NCI-H345 (cell line): ENCODE measurements around the gene SHANK3.
"Not testable (repeated sequence)": the region's sequence is repeated elsewhere in the genome, so short reads cannot be mapped to it uniquely, and the experiment has no call there.

Experiments
- DNase-seq: peaks from one replicate; lab custom pipeline; 2025; lab: John Stamatoyannopoulos, UW

The SHANK3 gene

GRCh38 chr22:50653256-50653655 is 19.4 kb upstream of the SHANK3 start:
- no peak for DNase-seq

- DNase-seq: not testable (repeated sequence)
Measured at GRCh38 chr22:50654664-50655063, 18.0 kb upstream of the SHANK3 start.

DNA sequence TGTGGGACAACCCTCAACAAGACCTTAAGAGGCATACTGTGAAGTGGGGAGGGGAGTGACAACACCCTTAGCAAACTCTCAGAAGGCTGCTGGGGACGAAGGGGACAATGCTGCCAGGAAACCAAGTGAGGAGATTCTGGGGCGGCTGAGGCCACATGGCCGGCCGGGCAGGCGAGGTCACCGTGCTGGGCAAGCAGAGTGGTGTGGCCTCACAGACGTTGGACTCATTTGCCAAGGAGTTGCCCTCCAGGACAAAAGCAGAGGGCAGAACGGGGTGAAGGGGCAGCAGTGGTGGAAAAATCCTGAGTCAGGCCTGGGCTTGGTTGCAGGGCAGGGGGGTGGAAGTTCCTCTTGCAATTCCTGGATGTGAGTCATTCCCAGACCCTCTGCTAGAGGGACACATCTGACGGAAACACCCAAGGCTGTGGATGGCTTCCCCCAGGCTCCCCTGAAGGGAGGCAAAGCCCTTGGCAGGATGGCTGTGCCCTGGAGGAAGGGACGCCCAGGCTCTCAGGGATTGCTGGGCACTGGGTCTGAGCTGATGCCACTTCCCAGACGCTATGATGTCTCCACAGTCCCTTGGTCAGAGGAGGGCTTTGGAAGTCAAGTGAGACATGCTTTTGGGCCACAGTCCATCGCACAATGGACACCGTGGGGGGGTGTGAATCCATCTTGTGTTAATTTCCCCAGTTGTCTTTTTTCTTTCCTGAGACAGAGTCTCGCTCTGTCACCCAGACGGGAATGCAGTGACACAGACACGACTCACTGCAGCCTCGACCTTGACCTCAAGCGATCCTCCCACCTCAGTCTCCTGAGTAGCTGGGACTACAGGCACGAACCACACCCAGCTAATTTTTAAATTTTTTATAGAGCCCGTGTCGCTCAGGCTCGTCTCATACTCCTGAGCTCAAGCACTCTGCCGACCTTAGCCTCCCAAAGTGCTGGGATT is 16.2 kb upstream of the SHANK3 start:
- DNase-seq: no peak

- DNase-seq: no peak
Measured at GRCh38 chr22:50657925-50658324, 14.7 kb upstream of the SHANK3 start.

GRCh38 chr22:50659711-50660110 is 12.9 kb upstream of the SHANK3 start:
- DNase-seq: not testable (repeated sequence)

DNA sequence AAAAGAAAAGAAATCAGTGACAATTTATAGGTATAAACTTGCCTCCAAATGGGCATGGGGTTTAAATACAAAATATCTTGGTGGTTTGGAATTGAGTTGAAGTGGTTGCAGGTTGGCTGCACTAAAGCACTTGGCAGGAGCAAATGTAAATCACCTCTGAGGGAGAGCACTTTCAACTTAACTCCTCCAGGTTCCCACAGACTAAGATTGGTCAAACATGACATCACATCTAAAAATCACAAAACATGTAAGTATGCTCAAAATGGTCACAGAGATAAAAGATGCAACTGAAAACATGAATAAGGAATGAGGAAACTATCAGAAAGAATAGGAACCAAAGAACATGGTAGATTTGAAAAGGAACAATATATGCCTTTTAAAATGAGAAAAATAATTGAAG is 12.3 kb upstream of the SHANK3 start:
- no peak for DNase-seq

DNA sequence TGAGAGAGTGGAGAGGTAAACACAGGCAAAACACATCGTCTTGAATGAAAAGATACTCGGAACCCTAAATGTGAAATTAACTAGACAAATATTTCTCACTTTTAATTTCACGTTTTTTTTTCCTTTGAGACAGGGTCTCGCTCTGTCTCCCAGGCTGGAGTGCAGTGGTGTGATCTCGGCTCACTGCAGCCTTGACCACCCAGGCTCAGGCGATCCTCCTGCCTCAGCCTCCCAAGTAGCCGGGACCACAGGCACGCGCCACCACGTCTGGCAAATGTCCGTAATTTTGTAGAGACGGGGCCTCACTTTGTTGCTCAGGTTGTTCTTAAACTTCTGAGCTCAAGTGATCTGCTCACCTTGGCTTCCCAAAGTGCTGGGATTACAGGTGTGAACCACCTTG is 7.4 kb upstream of the SHANK3 start:
- DNase-seq: no peak

DNA sequence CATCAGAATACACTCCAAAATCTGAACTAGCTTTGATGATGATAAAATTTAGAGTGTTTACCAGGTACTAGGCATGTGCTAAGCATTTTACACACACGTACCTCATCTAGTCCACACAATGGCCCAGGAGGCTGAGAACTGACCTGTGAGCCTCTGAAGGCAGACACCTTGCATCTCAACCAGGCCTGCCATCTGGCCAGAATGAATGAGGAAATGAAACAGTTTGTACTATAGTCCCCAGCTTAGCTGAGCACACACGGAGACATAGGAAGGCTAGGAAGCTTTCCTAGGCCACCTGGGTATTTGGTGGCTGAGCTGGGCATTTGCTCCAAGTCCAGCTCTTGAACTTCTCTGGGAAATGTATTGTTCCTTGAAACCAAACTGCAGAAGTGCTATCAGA is 6.9 kb upstream of the SHANK3 start:
- DNase-seq: no peak

DNA sequence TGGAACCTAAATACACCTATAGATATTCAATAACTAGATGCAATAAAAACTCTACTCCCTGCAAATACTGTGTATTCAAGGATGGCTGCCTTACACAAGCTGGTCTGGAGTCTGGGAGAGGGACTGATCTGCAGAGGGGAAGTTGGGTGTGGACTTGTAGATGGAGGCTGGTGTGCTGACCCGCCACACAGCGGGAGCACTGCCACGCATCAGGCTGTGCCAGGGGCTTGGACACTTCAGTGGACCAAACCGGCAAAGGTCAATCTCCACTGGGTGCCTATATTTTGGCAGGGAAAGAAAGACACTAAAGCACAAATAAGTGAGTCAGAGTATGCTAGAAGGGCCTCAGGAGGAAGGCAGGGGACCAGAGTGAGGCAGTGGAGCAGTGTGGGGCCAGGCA is 2.1 kb upstream of the SHANK3 start:
- no peak for DNase-seq

DNA sequence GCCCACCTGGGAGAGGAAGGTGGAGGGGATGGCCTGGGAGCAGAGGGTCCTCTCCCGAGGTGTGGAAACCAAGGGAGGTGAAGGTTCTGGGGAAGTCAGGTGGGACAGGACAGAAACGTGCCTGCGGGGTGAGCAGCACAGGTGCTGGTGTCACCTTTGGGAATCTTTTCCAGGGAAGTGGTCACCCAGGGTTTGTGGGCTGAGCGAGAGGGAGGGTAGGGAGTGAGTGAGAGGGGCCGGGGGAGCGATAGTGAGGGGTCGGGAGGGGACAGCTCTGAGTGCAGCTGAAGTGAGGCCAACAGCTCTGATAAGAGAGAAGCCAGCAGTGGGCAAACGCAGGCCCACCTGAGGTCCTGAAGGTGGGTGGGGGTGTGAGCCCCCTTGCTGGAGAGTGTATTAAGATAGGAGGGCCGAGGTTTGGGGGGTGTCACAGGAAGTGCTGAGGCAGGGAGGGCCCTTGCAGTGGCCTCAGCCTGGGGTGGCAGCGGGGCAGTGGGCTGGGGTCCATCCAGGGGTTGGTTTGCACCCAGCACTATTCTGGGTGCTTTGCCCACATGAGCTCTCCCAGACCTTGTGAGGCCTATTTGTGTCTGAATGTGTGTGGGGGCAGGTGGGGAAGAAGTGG is 1.6 kb upstream of the SHANK3 start:
- no peak for DNase-seq

DNA sequence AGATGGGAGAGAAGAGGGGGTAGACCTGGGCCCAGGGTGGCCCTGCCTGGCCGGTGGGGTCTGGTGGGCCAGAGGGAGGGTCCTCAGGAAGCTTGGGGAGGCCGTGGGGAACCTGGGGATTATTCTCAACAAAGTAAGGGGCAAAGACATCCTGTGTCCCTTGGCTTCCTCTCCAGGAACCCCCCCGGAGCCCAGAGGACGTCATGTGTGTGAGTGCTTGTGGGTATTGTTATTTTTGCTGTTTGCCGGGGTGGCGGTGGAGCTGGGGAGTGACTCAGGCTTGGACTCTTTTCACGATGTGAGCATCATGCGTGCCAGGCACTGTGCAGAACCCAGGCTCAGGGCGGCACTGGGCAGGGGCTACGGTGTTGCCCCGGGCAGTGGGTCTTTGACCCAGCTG is 982 bp upstream of the SHANK3 start:
- no peak for DNase-seq

DNA sequence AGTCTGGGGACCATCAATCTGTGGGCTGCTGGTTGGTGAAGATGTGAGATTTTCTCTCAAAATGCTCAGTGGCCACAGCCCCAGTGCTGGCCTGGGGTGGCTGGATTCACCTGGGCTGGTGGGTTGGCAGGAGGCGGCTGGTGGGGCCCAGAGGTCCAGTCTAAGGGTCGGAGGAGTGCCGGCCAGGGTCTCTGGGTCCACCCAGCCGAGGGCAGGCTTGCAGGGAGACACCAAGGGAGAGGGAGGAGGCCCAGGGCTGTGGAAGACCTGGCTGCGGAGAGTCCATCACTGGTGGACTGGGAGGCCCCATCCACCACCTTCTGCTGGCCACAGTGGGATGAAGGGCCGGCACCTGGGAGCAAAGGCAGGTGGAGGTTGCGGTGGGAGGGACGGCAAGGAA is 582 bp upstream of the SHANK3 start:
- no peak for DNase-seq

DNA sequence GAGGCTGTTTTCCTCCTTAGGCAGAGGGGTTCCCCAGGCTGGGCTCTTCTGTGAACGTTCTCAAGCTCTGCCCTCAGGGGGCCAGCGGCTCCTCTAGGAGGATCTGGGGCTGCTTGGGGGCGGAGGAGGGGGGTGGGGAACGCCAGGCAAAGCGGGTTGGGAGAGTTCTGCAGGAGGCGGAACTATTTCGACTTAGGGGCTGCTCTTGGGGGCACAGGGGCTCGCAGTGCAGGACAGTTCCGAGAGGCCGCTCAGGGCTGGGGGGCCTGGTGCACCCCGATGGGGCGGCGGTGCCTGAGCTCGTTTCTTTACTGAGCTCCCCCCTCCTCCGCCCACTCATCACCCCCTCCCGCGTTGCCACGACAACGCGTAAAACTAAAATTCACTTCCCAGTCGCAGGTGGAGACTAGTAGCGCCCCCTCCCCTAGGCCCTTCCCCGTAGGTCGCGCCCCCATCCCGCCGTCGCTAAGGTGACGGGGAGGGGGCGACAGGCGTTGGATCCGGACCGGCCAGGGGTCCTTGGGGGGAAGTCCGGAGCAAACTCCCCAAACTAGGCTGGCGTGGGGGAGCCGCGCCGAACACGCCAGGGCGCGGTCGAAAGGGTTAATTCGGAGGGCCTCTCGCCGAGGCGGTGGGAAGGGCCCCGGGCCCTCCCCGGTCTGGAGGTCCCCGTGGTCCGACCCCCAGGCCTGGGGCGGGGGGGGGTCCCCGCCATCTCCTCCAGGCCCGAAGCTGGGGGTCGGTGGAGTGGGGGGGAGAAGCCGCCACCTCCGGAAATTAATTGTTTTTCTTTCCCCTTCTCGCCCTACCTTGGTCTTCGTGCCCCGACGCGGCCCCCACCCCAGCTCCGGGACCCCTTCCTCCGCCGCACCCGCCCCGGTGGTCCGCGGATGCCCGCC is 857 bp downstream of the SHANK3 start:
- no peak for DNase-seq

GRCh38 chr22:50674130-50674500 is 1.5 kb downstream of the SHANK3 start:
- DNase-seq: no peak

GRCh38 chr22:50674606-50675552 is 2.3 kb downstream of the SHANK3 start:
- DNase-seq: peak; percentile 43

DNA sequence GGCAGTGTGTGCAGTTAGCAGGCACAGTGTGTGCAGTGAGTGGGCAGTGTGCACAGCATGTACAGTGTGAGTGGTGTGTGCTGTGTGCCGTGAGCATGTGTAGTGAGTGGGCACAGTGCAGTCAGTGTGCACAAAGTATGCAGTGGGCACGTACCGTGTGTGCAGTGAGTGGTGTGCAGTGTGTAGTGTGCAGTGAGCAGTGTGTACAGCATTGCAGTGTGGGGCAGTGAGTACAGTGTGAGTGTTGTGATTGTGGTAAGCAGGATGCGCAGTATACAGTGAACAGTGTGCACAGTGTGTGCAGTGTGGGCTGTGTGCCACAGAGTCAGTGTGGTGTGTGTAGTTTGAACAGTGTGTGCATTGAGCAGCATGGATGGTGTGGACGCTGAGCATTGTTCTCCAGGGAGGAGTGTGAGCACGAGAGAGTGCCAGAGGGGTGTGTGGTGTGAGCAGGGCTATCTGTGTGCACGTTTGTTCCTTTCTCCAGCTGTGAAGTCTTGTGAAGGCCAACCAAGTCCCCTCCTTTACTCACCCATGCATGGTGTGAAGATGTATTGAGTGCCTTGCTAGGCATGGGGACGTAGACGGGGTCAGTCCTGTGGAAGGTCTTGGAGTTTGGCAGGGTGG is 3.0 kb downstream of the SHANK3 start:
- DNase-seq: no peak

DNA sequence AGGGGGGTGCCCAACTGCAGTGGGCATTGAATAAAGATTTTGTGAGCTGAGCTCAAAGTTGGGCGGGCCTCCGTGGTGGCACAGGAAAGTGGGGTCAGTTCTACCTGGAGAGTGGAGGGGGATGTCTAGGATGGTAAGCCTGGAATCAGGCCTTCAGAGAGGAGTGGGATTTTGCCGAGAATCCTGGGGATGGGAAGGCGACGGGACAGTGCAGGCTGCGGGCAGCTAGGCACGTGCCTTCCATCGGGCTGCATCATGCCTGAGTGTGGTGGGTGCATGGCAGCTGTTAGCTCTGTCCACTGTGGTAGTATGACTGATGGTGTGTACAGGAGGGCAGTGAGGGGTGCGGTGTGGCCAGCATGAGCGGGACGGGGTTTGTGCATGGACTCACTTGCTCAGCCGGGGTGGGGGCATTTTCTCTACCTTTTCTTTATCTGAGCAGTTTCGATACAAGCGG is 3.6 kb downstream of the SHANK3 start:
- DNase-seq: no peak

GRCh38 chr22:50676661-50677492 is 4.3 kb downstream of the SHANK3 start:
- no peak for DNase-seq

- no peak for DNase-seq
Measured at GRCh38 chr22:50677493-50678217, 5.0 kb downstream of the SHANK3 start.
